IMR-90 (cell line): ENCODE measurements around the gene MAP2K5. TPM values are rescaled to one million over a fixed set of nuclear protein-coding genes. Genes with fewer than 3 reads are reported as not detected.

Experiments
- ATAC-seq: fragments of 200-7000 bp; cut with Tn5 transposase; 2 replicates; pipeline ENCODE4 v1.9.1; 2020; ENCODE audit warnings: low read depth, mild to moderate bottlenecking, moderate library complexity
- BruUV-seq: library from RNA; stranded (reverse); fragments of 400-500 nt; replicated peaks from 2 replicates; lab custom pipeline; 2021; lab: Mats Ljungman, UMichigan
- CTCF ChIA-PET: fragments of 300-600 bp; formaldehyde crosslinking; extraction: SDS; loops from one replicate; lab custom pipeline; 2021; ENCODE audit warnings: antibody characterized with exemption; lab: Yijun Ruan, JAX
- POLR2A ChIA-PET: fragments of 300-600 bp; sonication (Branson Sonifier 250); formaldehyde crosslinking; loops from one replicate; lab custom pipeline; 2022; ENCODE audit warnings: antibody characterized with exemption; ENCODE audit not compliant: unreplicated experiment; lab: Charles Lee
- DNase-seq: peaks from one replicate; pipeline ENCODE4 v3.0.0; 2013
- H2AFZ ChIP-seq: replicated peaks from 2 replicates; pipeline ENCODE3; 2013; ENCODE audit warnings: low read length, mild to moderate bottlenecking; ENCODE audit not compliant: poor library complexity
- H2AK5ac ChIP-seq: 2 replicates; pipeline ENCODE4 v1.6.1; 2013; ENCODE audit warnings: low read depth, low read length, inconsistent platforms
- H2AK9ac ChIP-seq: replicated peaks from 2 replicates; pipeline ENCODE3; 2013; ENCODE audit warnings: mild to moderate bottlenecking, low read depth, low read length, moderate library complexity; ENCODE audit not compliant: poor library complexity
- H2BK120ac ChIP-seq: 2 replicates; pipeline ENCODE4 v1.6.1; 2013; ENCODE audit warnings: low read depth, low read length, inconsistent platforms
- H2BK15ac ChIP-seq: 3 replicates; pipeline ENCODE4 v1.6.1; 2013; ENCODE audit warnings: low read depth, low read length, inconsistent platforms
- H2BK20ac ChIP-seq: 2 replicates; pipeline ENCODE4 v1.6.1; 2013; ENCODE audit warnings: low read depth, mild to moderate bottlenecking, inconsistent platforms, low read length, moderate library complexity
- H2BK5ac ChIP-seq: 2 replicates; pipeline ENCODE4 v1.6.1; 2013; ENCODE audit warnings: mild to moderate bottlenecking, low read depth, low read length, inconsistent platforms; ENCODE audit not compliant: poor library complexity, severe bottlenecking
- H3K14ac ChIP-seq: replicated peaks from 2 replicates; pipeline ENCODE4 v1.6.1; 2013; ENCODE audit warnings: low read depth, low read length, inconsistent platforms
- H3K18ac ChIP-seq: 2 replicates; pipeline ENCODE4 v1.6.1; 2013; ENCODE audit warnings: low read depth, low read length, control low read depth
- H3K23ac ChIP-seq: 2 replicates; pipeline ENCODE4 v1.6.1; 2013; ENCODE audit warnings: low read depth, low read length, inconsistent platforms
- H3K27ac ChIP-seq: 2 replicates; pipeline ENCODE4 v1.5.1; 2013; ENCODE audit warnings: mild to moderate bottlenecking, control low read depth, low read length; ENCODE audit not compliant: insufficient read depth
- H3K27me3 ChIP-seq: 2 replicates; pipeline ENCODE4 v1.6.1; 2013; ENCODE audit warnings: low read length; ENCODE audit not compliant: control insufficient read depth, insufficient read depth
- H3K36me3 ChIP-seq: 2 replicates; pipeline ENCODE4 v1.6.1; 2013; ENCODE audit warnings: low read length, mixed read lengths; ENCODE audit not compliant: control insufficient read depth, insufficient read depth
- H3K4ac ChIP-seq: 2 replicates; pipeline ENCODE4 v1.6.1; 2013; ENCODE audit warnings: low read depth, low read length, inconsistent platforms
- H3K4me1 ChIP-seq: 2 replicates; pipeline ENCODE4 v1.6.1; 2013; ENCODE audit warnings: low read length, mixed read lengths; ENCODE audit not compliant: control insufficient read depth, insufficient read depth
- H3K4me2 ChIP-seq: 2 replicates; pipeline ENCODE4 v1.6.1; 2013; ENCODE audit warnings: low read depth, mild to moderate bottlenecking, control low read depth, low read length, moderate library complexity
- H3K4me3 ChIP-seq: 2 replicates; pipeline ENCODE4 v1.5.1; 2013; ENCODE audit warnings: low read depth, mild to moderate bottlenecking, control low read depth, low read length, moderate library complexity; ENCODE audit not compliant: insufficient read depth
- H3K56ac ChIP-seq: 2 replicates; pipeline ENCODE4 v1.6.1; 2013; ENCODE audit warnings: low read length, inconsistent platforms; ENCODE audit not compliant: insufficient read depth; ENCODE audit errors: extremely low read depth
- H3K79me1 ChIP-seq, 2 experiments: 2 replicates each; pipeline ENCODE4 v1.6.1; 2013; ENCODE audit warnings: low read length in 2 of 2, inconsistent platforms in 1 of 2, low read depth in 1 of 2
- H3K9ac ChIP-seq: 2 replicates; pipeline ENCODE4 v1.6.1; 2013; ENCODE audit warnings: low read depth, low read length, control low read depth
- H3K9me1 ChIP-seq: 2 replicates; pipeline ENCODE4 v1.6.1; 2013; ENCODE audit warnings: low read length, inconsistent platforms; ENCODE audit not compliant: insufficient read depth
- H3K9me3 ChIP-seq: 2 replicates; pipeline ENCODE4 v1.6.1; 2013; ENCODE audit warnings: low read length; ENCODE audit not compliant: control insufficient read depth, insufficient read depth
- H4K20me1 ChIP-seq: 2 replicates; pipeline ENCODE4 v1.6.1; 2013; ENCODE audit warnings: low read length, inconsistent platforms; ENCODE audit not compliant: insufficient read depth
- H4K5ac ChIP-seq: 2 replicates; pipeline ENCODE4 v1.6.1; 2013; ENCODE audit warnings: mild to moderate bottlenecking, low read depth, low read length, control low read depth
- H4K8ac ChIP-seq, 2 experiments: 2 replicates each; pipeline ENCODE4 v1.6.1; 2013; ENCODE audit warnings: low read depth in 2 of 2, low read length in 2 of 2, control low read depth in 1 of 2, inconsistent platforms in 1 of 2
- H4K91ac ChIP-seq: 2 replicates; pipeline ENCODE4 v1.6.1; 2013; ENCODE audit warnings: low read depth, low read length, inconsistent platforms; ENCODE audit not compliant: insufficient read depth
- BHLHE40 ChIP-seq: fragments of 150-350 bp; IDR thresholded peaks from 2 replicates; pipeline ENCODE4 v1.6.1; 2016; ENCODE audit warnings: mild to moderate bottlenecking, low read depth, low read length
- MXI1 ChIP-seq: IDR thresholded peaks from 2 replicates; pipeline ENCODE4 v1.6.1; 2012; ENCODE audit warnings: low read depth, mild to moderate bottlenecking, low read length, moderate library complexity, borderline replicate concordance
- SMC3 ChIP-seq: fragments of 150-350 bp; IDR thresholded peaks from 2 replicates; pipeline ENCODE4 v1.6.1; 2016; ENCODE audit warnings: low read depth, mild to moderate bottlenecking, antibody characterized with exemption, low read length, moderate library complexity
- WGBS, 2 experiments: methylation state at CpG; one replicate each; pipeline versions ENCODE4 v1.1.5 to v1.1.7; 2013; ENCODE audit warnings: missing lambda C conversion rate in 2 of 2; ENCODE audit not compliant: insufficient read length in 1 of 2; ENCODE audit errors: extremely low coverage in 2 of 2; 5-methylcytosine and 5-hydroxymethylcytosine counted together
- dilution Hi-C: fragments of 300-500 bp; cut with HindIII; formaldehyde crosslinking; loops from one replicate; pipeline ENCODE4 v1.14.3; 2018; ENCODE audit warnings: low sequenced_read_pairs; ENCODE audit not compliant: unreplicated experiment
- in situ Hi-C: fragments of 300-500 bp; cut with MboI; formaldehyde crosslinking; loops from 3 replicates; pipeline ENCODE4 v1.14.3; 2019; ENCODE audit warnings: low sequenced_read_pairs, inconsistent platforms, mixed read lengths
- intact Hi-C: fragments of 100-400 bp; cut with micrococcal nuclease; formaldehyde crosslinking; loops from 2 replicates; pipeline ENCODE4 v1.10.0; 2022
- polyA plus RNA-seq, 3 experiments: library from polyadenylated mRNA; depleted of rRNA; stranded (reverse); fragments of >200 nt; gene quantifications; 2 replicates each; pipeline ENCODE4 v1.2.3, GENCODE V29; 2012; ENCODE audit warnings: low replicate concordance in 1 of 3
- total RNA-seq: library from RNA; depleted of rRNA; stranded (reverse); fragments of >200 nt; gene quantifications from 2 replicates; pipeline ENCODE4 v1.2.3, GENCODE V29; 2012

The MAP2K5 gene
- total and polyA plus RNA-seq, 2 of the 4 experiments (the other 2 are of a cell fraction) = 1.6 to 6.1 TPM

GRCh38 chr15:67717776-67718175 lies 175.3 kb downstream of the MAP2K5 start:
- H2BK5ac ChIP-seq = no peak overlapping the region

More at GRCh38 chr15:67717776-67718175, 175.3 kb downstream of the MAP2K5 start:
- no peaks in the 10 kb centered on the region for H3K79me1 ChIP-seq
- H3K9ac ChIP-seq = no peak overlapping the region
- no peak overlapping the region for H2AK9ac ChIP-seq
- ChIA-PET POLR2A (no interaction called here), CTCF (no interaction called here)
- H3K4ac ChIP-seq = no peak overlapping the region
- intact Hi-C loops = no loop called here
- no TSS peak for BruUV-seq
- TF ChIP-seq BHLHE40 (no peak), SMC3 (no peak), MXI1 (no peak)
- no CpG with 5 or more reads among the region's 1 CpG for WGBS, 2 experiments
- H2BK20ac ChIP-seq = no peak overlapping the region
- H3K9me1 ChIP-seq = no peaks in the 10 kb centered on the region
- in situ Hi-C loops = no loop called here
- no peak overlapping the region for H3K4me3 ChIP-seq
- H2BK120ac ChIP-seq = no peak overlapping the region
- no peak overlapping the region for H4K8ac ChIP-seq
- H3K9me3 ChIP-seq = no peaks in the 10 kb centered on the region
- H4K5ac ChIP-seq = no peak overlapping the region
- no peaks in the 10 kb centered on the region for H4K20me1 ChIP-seq
- dilution Hi-C loops = no loop called here
- no peak overlapping the region for H3K56ac ChIP-seq
- no peak overlapping the region for H3K27ac ChIP-seq
- no peak overlapping the region for H3K23ac ChIP-seq
- no peaks in the 10 kb centered on the region for H3K27me3 ChIP-seq
- no peak overlapping the region for H3K4me2 ChIP-seq
- H2AFZ ChIP-seq = no peak overlapping the region
- no peak for DNase-seq
- H3K14ac ChIP-seq = no peak overlapping the region
- H3K36me3 ChIP-seq = no peaks in the 10 kb centered on the region
- no peak overlapping the region for H4K91ac ChIP-seq
- no peak overlapping the region for H3K18ac ChIP-seq
- H3K4me1 ChIP-seq = no peaks in the 10 kb centered on the region
- no peak overlapping the region for H2AK5ac ChIP-seq
- ATAC-seq = no peak
- no peak overlapping the region for H2BK15ac ChIP-seq
